SK-N-SH (cell line): ENCODE data around the gene CD74. TPM values are rescaled to one million over a fixed set of nuclear protein-coding genes. Genes with fewer than 3 reads are reported as not detected.

Experiments used
- CTCF ChIA-PET: fragments of 300-600, 350-600 bp; formaldehyde crosslinking; extraction: SDS; loops from one replicate; lab custom pipeline; 2021; lab: Yijun Ruan, JAX
- POLR2A ChIA-PET: fragments of 350-600 bp; sonication (Branson Sonifier 250); formaldehyde crosslinking; extraction: SDS; loops from one replicate; lab custom pipeline; 2020; ENCODE audit warnings: antibody characterized with exemption, inconsistent platforms; lab: Yijun Ruan, JAX
- DNase-seq: peaks from one replicate; pipeline ENCODE4 v3.0.0; 2012
- H2AFZ ChIP-seq: fragments of 200-600 bp; sonication (generic); 2 replicates; pipeline ENCODE4 v1.8.1; 2016; ENCODE audit warnings: antibody characterized with exemption, mild to moderate bottlenecking, low read depth
- H3F3A ChIP-seq: fragments of 200-600 bp; sonication (generic); replicated peaks from 2 replicates; pipeline ENCODE3; 2016; ENCODE audit warnings: antibody characterized with exemption, mild to moderate bottlenecking; ENCODE audit not compliant: insufficient read depth
- H3K27ac ChIP-seq, 2 experiments: fragments of 200-500 bp in 1 of 2; fragments of 200-600 bp in 1 of 2; sonication (Bioruptor generic) in 1 of 2; sonication (generic), shearing (Covaris generic) in 1 of 2; 2 replicates each; pipeline versions ENCODE4 v1.5.1 to v1.6.1; 2014 to 2016; ENCODE audit warnings: low read depth in 2 of 2, inconsistent platforms in 1 of 2, low read length in 1 of 2, mild to moderate bottlenecking in 1 of 2, mixed read lengths in 1 of 2
- H3K27me3 ChIP-seq: fragments of 200-600 bp; sonication (generic), shearing (Covaris generic); 2 replicates; pipeline ENCODE4 v1.6.1; 2016; ENCODE audit warnings: mixed run types; ENCODE audit not compliant: insufficient read depth
- H3K36me3 ChIP-seq, 2 experiments: fragments of 200-500 bp in 1 of 2; fragments of 200-600 bp in 1 of 2; sonication (Bioruptor generic) in 1 of 2; sonication (generic) in 1 of 2; replicated peaks in 1 of 2; 2 replicates each; pipeline versions ENCODE3 to v1.5.1; 2014 to 2016; ENCODE audit warnings: low read length in 1 of 2, mild to moderate bottlenecking in 1 of 2; ENCODE audit not compliant: insufficient read depth in 2 of 2, control insufficient read depth in 1 of 2
- H3K4me1 ChIP-seq, 2 experiments: fragments of 200-500 bp in 1 of 2; fragments of 200-600 bp in 1 of 2; sonication (Bioruptor generic) in 1 of 2; sonication (generic), shearing (Covaris generic) in 1 of 2; 2 replicates each; pipeline versions ENCODE4 v1.5.1 to v1.6.1; 2014 to 2016; ENCODE audit warnings: low read depth in 1 of 2, low read length in 1 of 2, mixed run types in 1 of 2; ENCODE audit not compliant: insufficient read depth in 2 of 2, control insufficient read depth in 1 of 2
- H3K4me2 ChIP-seq: fragments of 200-600 bp; sonication (generic), shearing (Covaris generic); 2 replicates; pipeline ENCODE4 v1.6.1; 2017; ENCODE audit warnings: mixed run types
- H3K4me3 ChIP-seq, 2 experiments: fragments of 200-500 bp in 1 of 2; fragments of 200-600 bp in 1 of 2; sonication (Bioruptor generic) in 1 of 2; sonication (generic), shearing (Covaris generic) in 1 of 2; 2 replicates each; pipeline versions ENCODE4 v1.5.1 to v1.8.1; 2014 to 2016; ENCODE audit warnings: low read depth in 2 of 2, inconsistent platforms in 1 of 2, low read length in 1 of 2, mild to moderate bottlenecking in 1 of 2, mixed read lengths in 1 of 2, moderate library complexity in 1 of 2
- H3K79me2 ChIP-seq: fragments of 200-600 bp; sonication (generic); 2 replicates; pipeline ENCODE4 v1.8.1; 2017; ENCODE audit warnings: mild to moderate bottlenecking; ENCODE audit not compliant: insufficient read depth
- H3K9ac ChIP-seq: fragments of 200-600 bp; sonication (generic); 2 replicates; pipeline ENCODE4 v1.6.1; 2017; ENCODE audit warnings: mixed run types
- H3K9me2 ChIP-seq: fragments of 200-600 bp; sonication (generic); 2 replicates; pipeline ENCODE4 v1.6.1; 2017; ENCODE audit warnings: mixed run types
- H3K9me3 ChIP-seq: fragments of 200-600 bp; sonication (generic); 2 replicates; pipeline ENCODE4 v1.6.1; 2017; ENCODE audit warnings: mixed run types, mild to moderate bottlenecking, moderate library complexity
- H4K20me1 ChIP-seq: fragments of 200-600 bp; sonication (generic); 2 replicates; pipeline ENCODE4 v1.6.1; 2017; ENCODE audit warnings: mild to moderate bottlenecking, mixed run types; ENCODE audit not compliant: insufficient read depth
- FOXJ3 ChIP-seq: sonication (generic); formaldehyde crosslinking; IDR thresholded peaks from 2 replicates; pipeline ENCODE4 v1.5.1; 2020; ENCODE audit warnings: mild to moderate bottlenecking, missing genetic modification reagents
- FOXM1 ChIP-seq: IDR thresholded peaks from 2 replicates; pipeline ENCODE4 v1.4.0; 2012; ENCODE audit warnings: low read depth, mild to moderate bottlenecking
- IRF3 ChIP-seq: fragments of 150-350 bp; IDR thresholded peaks from 2 replicates; pipeline ENCODE4 v1.6.1; 2016; ENCODE audit warnings: mild to moderate bottlenecking, low read depth, low read length
- MAX ChIP-seq: IDR thresholded peaks from 2 replicates; pipeline ENCODE4 v1.4.0; 2012; ENCODE audit warnings: low read depth
- POLR2AphosphoS5 ChIP-seq: IDR thresholded peaks from 2 replicates; pipeline ENCODE4 v1.6.1; 2012; ENCODE audit warnings: low read depth, low read length
- RFX5 ChIP-seq: IDR thresholded peaks from 2 replicates; pipeline ENCODE4 v1.6.1; 2012; ENCODE audit warnings: mild to moderate bottlenecking, improper control_type of control experiment, low read length
- SIN3A ChIP-seq: IDR thresholded peaks from 2 replicates; pipeline ENCODE4 v1.6.1; 2012; ENCODE audit warnings: low read depth, mild to moderate bottlenecking, low read length, moderate library complexity, borderline replicate concordance
- TAF1 ChIP-seq: IDR thresholded peaks from 2 replicates; pipeline ENCODE4 v1.6.1; 2012; ENCODE audit warnings: low read depth, mild to moderate bottlenecking, low read length, moderate library complexity, borderline replicate concordance
- YY1 ChIP-seq: IDR thresholded peaks from 2 replicates; pipeline ENCODE4 v1.4.0; 2012; ENCODE audit warnings: low read depth, mild to moderate bottlenecking
- WGBS: methylation state at CpG from one replicate; pipeline ENCODE4 v1.1.6; 2017; ENCODE audit warnings: low lambda C conversion rate; 5-methylcytosine and 5-hydroxymethylcytosine counted together
- polyA plus RNA-seq, 3 experiments: library from polyadenylated mRNA; depleted of rRNA; stranded (reverse); fragments of >200 nt; gene quantifications; 2 replicates each; pipeline ENCODE4 v1.2.3, GENCODE V29; 2012
- TF ChIP-seq, protein P1 (sequence below): fragments of 150-350 bp; IDR thresholded peaks from 2 replicates; pipeline ENCODE4 v1.6.1; 2017; ENCODE audit warnings: antibody characterized with exemption, low read length, low read depth, borderline replicate concordance
- TF ChIP-seq, protein P2 (sequence below): IDR thresholded peaks from 2 replicates; pipeline ENCODE4 v1.6.1; 2012; ENCODE audit warnings: mild to moderate bottlenecking, low read depth, low read length, moderate library complexity
- TF ChIP-seq, protein P3 (sequence below): IDR thresholded peaks from 2 replicates; pipeline ENCODE4 v1.4.0; 2012; ENCODE audit warnings: low read depth, borderline replicate concordance

Gene CD74
- polyA plus RNA-seq, 1 of the 3 experiments (the other 2 are of a cell fraction): 0.26 TPM

DNA sequence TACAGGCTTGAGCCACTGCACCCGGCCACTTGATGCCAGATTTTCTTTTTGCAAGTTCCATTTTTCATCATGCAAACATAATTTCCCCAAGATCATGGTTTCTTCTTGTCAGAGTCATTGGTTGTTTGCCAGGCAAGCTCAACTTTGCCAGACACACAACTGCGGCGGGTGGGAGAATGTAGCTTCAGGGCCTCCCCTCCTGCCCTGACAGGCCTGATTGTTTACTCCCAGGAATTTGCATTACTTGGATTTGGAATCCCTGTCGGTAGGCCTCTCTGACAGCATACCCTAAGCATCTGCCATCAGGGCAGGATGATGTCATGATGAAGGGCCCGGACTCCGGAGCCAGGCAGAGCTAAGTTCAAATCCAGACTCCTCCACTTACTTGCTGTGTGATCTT, 21.8 kb upstream of the CD74 start (continued):
- TF ChIP-seq TAF1: no peak
- TF ChIP-seq MAX: no peak
- TF ChIP-seq, protein P1, sequence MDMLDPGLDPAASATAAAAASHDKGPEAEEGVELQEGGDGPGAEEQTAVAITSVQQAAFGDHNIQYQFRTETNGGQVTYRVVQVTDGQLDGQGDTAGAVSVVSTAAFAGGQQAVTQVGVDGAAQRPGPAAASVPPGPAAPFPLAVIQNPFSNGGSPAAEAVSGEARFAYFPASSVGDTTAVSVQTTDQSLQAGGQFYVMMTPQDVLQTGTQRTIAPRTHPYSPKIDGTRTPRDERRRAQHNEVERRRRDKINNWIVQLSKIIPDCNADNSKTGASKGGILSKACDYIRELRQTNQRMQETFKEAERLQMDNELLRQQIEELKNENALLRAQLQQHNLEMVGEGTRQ: no peak

DNA sequence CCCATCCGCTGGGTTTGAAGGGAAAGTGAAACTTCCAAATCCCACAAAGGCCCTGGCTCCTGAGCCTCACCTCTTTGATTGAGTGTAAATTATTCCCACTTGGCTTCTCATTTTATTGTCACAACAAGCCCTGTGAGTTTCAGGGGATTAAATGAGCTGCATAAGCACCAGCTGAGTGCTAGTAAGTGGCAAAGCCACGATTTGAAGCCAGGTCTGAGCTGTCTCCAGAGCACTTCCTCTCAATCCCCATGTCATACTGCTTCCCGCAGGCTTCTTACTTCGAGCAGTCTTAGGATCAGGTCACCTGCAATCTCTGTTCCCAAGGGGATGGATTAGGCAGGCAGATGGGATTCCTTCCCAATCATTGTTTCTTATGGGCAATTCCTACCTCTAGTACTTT, 18.9 kb upstream of the CD74 start:
- no peak for TF ChIP-seq FOXJ3 (CRISPR knock-in tag)
- no peak for TF ChIP-seq SIN3A
- TF ChIP-seq, protein P1: no peak
- TF ChIP-seq, protein P2, sequence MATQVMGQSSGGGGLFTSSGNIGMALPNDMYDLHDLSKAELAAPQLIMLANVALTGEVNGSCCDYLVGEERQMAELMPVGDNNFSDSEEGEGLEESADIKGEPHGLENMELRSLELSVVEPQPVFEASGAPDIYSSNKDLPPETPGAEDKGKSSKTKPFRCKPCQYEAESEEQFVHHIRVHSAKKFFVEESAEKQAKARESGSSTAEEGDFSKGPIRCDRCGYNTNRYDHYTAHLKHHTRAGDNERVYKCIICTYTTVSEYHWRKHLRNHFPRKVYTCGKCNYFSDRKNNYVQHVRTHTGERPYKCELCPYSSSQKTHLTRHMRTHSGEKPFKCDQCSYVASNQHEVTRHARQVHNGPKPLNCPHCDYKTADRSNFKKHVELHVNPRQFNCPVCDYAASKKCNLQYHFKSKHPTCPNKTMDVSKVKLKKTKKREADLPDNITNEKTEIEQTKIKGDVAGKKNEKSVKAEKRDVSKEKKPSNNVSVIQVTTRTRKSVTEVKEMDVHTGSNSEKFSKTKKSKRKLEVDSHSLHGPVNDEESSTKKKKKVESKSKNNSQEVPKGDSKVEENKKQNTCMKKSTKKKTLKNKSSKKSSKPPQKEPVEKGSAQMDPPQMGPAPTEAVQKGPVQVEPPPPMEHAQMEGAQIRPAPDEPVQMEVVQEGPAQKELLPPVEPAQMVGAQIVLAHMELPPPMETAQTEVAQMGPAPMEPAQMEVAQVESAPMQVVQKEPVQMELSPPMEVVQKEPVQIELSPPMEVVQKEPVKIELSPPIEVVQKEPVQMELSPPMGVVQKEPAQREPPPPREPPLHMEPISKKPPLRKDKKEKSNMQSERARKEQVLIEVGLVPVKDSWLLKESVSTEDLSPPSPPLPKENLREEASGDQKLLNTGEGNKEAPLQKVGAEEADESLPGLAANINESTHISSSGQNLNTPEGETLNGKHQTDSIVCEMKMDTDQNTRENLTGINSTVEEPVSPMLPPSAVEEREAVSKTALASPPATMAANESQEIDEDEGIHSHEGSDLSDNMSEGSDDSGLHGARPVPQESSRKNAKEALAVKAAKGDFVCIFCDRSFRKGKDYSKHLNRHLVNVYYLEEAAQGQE: no peak
- TF ChIP-seq IRF3: no peak
- TF ChIP-seq FOXM1: no peak
- TF ChIP-seq, protein P3, sequence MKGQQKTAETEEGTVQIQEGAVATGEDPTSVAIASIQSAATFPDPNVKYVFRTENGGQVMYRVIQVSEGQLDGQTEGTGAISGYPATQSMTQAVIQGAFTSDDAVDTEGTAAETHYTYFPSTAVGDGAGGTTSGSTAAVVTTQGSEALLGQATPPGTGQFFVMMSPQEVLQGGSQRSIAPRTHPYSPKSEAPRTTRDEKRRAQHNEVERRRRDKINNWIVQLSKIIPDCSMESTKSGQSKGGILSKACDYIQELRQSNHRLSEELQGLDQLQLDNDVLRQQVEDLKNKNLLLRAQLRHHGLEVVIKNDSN: no peak
- no peak for TF ChIP-seq POLR2AphosphoS5
- TF ChIP-seq RFX5: no peak
- no peak for TF ChIP-seq YY1
- H3K9me2 ChIP-seq: no peaks in the 10 kb centered on the region
- WGBS: 70% methylated on average over 4 of the region's 4 CpGs
- H2AFZ ChIP-seq: no peak overlapping the region
- H3K9me3 ChIP-seq: no peaks in the 10 kb centered on the region
- H3F3A ChIP-seq: no peaks in the 10 kb centered on the region
- ChIA-PET POLR2A (no interaction called here), CTCF (no interaction called here)
- no peak for DNase-seq
- no peaks in the 10 kb centered on the region for H3K27me3 ChIP-seq
- no peaks in the 10 kb centered on the region for H3K36me3 ChIP-seq
- H3K9ac ChIP-seq: no peak overlapping the region
- H4K20me1 ChIP-seq: no peaks in the 10 kb centered on the region
- no peak overlapping the region for H3K27ac ChIP-seq
- H3K79me2 ChIP-seq: no peaks in the 10 kb centered on the region
- no peak overlapping the region for H3K4me3 ChIP-seq
- H3K4me2 ChIP-seq: no peak overlapping the region
- H3K4me1 ChIP-seq: no peaks in the 10 kb centered on the region; a peak in 1 of 4 replicates
